NCI-H1694 treated with DMSO at 0.1 percent for 48 hours (cell line): ENCODE data around the gene SFXN5.
"Not testable (repeated sequence)": the region's sequence is repeated elsewhere in the genome, so short reads cannot be mapped to it uniquely, and the experiment has no call there.

Experiments
- DNase-seq: peaks from one replicate; lab custom pipeline; 2025; lab: John Stamatoyannopoulos, UW

Gene SFXN5, protein sequence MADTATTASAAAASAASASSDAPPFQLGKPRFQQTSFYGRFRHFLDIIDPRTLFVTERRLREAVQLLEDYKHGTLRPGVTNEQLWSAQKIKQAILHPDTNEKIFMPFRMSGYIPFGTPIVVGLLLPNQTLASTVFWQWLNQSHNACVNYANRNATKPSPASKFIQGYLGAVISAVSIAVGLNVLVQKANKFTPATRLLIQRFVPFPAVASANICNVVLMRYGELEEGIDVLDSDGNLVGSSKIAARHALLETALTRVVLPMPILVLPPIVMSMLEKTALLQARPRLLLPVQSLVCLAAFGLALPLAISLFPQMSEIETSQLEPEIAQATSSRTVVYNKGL

DNA sequence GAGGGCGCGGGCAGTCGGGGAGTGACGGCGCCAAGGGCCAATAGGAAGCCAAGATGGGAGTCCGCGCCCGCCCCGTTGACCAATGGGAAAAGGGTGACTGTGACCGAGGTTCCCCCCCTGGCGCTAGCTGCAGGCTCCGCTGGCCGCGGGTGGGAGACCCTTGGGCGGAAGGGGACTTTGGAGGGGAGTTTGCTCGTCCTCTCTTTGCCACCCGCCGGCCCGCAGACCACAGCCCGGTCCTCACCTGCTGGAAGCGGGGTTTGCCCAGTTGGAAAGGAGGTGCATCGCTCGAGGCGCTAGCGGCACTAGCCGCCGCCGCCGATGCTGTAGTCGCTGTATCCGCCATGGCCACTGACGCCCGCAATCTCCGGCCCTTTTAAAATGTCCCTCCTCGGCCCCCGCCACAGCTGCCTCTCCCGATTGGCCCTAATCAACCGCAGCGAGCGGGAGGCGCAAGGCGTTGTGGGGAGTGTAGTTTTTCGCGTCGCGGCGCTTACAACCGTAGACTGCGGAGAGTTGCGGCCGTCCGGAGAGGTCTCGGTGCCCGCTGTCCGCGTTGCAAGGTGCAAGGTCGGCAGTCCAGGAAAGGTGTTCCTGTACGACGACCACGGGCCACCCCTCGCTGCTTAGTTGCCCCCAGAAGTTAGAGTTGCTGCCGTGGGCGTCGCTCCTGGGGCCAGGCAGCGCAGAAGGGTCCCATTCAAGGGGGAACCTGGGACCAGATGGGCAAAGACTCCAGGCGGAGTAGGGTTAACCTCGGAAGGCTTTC, at the start of gene SFXN5:
Gene SFXN5 (minus strand): TSS at position 353 of the 769 bp plus-strand sequence. CDS start 7 bp downstream, at position 346.
- DNase-seq: peak; percentile 87

DNA sequence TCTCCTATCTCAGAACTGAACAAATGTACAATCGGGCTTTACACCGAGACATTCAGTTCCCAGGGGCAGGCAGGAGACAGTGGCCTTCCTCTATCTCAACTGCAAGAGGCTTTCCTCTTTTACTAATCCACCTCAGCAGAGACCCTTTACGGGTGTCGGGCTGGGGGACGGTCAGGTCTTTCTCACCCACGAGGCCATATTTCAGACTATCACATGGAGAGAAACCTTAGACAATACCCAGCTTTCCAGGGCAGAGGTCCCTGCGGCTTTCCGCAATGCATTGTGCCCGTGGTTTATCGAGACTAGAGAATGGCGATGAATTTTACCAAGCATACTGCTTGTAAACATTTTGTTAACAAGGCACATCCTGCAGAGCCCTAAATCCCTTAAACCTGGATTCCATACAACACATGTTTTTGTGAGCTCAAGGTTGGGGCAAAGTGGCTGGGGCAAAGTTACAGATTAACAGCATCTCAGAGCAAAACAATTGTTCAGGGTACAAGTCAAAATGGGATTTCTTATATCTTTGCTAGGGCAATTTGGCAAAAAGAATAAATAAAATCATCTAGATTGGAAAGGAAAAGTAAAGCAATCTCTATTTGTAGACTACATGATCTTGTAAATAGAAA, 48.2 kb upstream of the SFXN5 start:
- DNase-seq: not testable (repeated sequence)

DNA sequence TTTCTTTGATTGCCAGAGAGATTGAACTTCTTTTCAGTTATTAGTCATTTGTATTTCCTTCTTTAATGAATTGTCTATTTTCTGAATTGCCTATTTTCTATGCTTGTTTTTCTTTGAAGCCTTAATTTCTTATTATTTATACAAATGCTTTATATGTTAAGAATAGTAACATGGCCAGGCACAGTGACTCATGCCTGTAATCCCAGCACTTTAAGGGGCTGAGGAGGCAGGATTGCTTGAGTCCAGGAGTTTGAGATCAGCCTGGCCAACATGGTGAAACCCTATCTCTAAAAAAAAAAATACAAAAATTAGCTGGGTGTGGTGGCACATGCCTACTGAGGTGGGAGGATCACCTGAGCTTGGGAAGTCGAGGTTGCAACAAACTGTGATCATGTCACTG, 45.9 kb upstream of the SFXN5 start:
- no peak for DNase-seq

DNA sequence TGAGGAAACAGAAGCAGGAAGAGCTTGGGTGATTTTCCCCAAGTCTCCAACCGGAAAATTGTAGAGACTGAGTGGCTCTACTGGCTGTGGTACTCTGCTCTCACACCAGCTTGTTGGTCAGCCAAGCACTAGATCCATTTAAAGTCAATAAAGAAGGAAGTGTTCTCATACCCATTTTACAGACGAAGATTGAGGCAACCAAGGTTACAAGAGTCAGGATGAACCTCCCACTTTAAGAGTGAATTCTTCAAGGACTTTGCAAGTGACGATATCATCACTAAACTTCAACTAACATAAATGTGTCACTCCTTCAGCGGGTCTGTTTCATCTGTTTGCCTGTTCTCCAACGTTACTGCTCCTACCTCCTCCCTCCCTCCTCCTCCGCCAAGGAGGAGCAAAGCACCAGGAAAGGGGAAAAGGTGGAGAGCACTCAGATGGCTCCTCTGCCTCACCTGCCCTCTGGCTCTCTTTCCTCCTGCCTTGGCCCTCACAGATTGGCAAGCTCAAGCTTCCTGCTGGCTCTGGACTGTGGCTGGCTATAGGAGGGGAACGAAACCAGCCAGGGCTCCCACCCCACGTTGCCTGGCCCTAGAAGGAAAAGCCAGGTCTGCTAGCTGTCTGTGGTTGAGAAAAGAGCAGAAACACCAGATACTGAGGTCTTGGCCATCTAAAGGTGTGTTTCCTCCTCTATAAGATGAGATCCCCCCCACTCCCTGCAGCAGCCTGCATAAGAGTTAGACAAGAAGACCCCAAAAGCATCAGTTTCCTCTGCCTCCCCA, 44.9 kb upstream of the SFXN5 start:
- DNase-seq: no peak

DNA sequence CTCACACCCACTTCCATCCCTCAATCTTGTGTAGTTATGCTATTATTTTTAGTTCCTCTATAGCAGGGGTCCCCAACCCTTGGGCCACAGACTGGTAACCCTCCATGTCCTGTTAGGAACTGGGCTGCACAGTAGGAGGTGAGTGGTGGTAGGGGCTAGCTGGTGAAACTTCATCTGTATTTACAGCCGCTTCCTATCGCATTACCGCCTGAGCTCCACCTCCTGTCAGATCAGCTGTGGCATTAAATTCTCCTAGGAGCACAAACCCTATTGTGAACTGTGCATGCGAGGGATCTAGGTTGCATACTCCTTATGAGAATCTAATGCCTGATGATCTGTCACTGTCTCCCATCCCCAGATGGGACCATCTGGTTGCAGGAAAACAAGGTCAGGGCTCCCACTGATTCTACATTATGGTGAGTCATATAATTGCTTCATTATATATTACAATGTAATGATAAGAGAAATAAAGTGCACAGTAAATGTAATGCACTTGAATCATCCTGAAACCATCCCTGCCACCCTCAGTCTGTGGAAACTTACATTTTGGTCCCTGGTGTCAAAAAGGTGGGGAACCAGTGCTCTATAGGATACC, 42.9 kb upstream of the SFXN5 start:
- no peak for DNase-seq

DNA sequence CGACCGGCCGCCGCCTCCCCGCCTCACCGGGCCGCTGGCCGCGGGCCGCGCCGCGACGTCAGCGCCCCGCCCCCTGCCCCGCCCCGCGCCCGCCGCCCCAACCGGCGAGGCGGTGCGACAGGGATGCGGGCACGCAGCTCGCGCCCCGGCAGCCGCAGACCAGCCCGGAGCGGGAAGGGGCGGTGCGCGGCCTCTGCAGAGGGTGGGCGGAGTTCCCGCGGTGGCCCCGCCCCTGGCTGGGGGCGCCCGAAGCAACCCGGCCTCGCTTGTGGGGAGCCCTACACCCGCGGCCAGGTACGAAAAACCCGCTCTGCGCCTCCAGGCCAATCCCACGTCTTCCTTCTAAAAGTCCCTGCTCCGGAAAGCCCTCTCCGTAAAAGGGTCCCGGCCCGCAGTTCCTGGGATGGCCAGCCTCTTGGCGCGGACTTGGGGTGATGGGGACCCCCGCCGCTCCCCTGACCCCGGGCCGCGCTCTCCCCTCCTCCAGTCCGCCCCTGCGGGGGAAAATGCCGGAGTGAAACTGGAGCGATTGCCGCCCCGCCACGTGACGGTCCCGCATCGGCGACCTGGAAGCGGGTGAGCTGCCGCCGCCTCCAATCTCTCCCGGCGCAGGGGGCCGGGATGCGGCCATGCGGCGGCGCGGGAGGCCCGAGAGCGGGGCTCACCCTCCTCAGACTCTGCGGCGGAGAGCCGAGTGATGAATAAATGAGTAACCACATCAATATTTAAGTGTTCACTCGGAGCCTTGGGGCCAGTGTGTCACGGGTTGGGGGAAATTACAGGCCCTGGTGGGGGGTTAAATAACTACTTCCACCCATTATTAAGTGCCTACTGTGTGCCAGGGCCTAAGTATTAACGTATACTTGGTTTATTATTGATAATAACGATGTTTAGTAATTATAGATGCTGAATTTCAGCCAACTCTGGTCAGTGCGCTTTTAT, 41.7 kb upstream of the SFXN5 start, which contains the start of gene RAB11FIP5:
Gene RAB11FIP5 (minus strand): TSS at position 36 of the 942 bp plus-strand sequence. CDS start 171 bp downstream, outside the sequence.
- DNase-seq: peak; percentile 36

DNA sequence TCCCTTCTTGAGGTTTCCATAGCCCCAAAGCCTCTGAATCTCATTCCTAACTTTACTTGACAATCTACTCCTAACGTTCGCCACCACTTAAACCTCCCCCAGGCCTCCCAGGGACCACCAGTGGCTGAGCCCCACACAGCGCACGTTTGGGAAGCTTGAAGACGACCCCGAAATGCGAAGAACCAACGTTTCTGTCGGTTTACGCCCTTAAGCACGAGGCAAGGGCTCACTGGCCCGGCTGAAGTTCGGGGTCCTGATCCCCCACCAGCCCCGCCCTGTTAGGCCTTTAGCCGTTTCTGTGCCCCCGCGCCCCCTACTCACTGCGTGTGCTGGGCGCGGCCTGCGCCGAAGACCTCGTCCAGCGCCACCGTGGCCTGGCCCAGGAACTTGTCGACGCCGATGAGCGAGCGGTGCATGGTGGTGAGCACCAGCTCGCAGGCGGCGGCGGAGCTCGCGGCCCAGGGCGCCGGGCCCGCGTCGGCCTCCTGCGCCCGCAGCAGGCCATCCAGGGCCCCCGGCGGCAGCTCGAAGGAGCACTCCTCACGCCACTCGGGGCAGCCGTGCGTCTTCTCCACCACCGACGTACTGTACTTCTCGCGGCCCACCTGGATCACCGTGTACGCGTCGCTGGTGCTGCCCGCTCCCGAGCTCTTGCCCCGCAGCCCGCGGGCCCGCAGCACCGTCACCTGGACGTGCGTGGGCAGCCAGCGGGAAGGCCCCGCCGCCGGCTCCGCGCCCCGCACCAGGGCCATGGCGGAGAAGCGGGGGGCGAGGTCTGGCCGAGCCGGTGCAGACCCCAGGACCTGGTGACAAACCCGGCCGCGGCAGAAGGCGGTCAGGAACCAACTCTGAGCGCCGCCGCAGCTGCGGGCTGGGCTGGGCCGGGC, 40.8 kb upstream of the SFXN5 start:
- no peak for DNase-seq

DNA sequence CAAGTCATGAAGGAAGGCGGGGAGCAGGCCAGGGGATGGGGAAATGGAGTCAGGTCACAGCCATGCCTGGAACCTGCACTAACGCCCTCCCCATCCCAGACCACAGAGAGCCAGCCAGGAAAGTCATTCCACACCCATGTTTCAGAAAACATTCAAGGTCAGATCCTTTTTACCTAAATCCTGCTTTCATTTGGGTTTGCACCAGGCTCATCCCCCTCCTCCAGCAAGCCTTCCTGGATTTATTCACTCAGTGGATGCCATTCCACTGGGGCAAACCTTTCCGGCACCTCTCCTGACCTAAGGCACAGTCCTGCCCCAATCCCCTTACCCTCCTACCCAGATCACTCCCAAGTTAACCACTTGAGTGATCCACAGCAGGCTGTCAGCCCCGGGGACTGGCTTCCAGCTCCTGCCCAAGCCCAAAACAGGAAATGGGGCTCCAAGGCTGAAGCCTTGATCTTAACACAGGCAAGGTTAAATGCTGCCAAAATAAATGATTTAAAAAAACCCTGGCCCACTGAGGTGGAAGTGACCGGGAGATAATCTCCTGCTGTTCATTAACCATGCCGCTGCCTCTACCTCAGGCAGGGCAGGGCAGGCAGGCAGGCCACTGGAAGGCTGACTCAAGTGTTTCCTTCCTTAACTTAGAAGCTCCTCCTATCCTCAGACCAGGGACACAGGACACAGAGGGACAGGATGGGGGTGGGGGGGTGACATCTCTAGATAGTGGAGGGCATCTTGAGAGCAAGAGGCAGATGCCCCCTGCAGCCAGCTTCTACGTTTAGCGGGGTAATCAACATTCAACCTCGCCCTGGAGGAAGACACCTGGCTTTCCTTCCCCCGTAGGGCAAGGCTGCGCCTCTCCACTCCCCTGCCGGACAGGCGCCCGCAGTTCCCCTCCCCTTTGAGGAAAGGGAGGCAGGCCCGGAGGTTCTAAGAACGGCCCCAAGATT, 39.8 kb upstream of the SFXN5 start:
- DNase-seq: peak; percentile 15

DNA sequence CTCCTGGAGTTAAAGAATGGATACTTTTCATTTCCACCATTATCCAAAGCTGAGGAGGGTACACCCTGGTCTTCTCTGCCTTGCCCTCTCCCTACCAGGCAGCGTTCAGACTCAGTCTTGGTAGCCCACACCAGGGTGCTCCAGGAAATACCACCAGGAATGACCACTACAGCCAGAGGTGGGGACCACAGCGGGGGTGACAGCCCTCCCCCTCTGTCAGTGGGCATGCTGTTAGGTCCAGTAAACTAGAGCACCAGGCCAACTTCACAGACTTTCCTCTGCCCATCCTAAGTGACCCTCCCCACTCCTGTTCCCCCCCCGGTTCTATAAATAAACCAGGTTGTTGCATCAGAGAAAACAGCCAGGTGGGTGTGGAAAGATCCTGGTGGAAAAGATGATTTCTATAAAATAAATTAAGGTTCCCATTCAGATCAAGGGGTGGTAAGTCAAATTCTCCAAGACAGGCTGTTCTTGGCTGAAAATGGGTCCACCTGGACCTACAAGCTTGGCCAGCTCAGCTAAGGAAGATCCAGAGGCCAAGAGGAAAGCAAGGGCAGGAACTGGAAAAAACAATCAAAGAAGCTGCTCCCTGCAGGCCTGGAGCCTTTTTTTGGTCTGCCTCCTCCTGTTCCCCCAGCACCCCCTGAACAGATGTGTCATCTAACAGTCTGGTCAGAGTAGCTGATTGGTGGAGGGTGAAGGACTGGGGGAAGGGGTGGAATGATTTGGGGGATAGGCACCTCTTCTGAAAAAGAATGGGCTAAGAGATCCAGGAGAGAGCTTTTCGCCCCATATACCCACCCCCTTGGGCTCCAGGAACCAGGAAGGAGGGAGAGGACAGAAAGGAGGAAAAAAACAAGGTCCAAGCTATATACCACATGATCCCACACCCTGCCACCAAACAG, 38.9 kb upstream of the SFXN5 start:
- DNase-seq: no peak

DNA sequence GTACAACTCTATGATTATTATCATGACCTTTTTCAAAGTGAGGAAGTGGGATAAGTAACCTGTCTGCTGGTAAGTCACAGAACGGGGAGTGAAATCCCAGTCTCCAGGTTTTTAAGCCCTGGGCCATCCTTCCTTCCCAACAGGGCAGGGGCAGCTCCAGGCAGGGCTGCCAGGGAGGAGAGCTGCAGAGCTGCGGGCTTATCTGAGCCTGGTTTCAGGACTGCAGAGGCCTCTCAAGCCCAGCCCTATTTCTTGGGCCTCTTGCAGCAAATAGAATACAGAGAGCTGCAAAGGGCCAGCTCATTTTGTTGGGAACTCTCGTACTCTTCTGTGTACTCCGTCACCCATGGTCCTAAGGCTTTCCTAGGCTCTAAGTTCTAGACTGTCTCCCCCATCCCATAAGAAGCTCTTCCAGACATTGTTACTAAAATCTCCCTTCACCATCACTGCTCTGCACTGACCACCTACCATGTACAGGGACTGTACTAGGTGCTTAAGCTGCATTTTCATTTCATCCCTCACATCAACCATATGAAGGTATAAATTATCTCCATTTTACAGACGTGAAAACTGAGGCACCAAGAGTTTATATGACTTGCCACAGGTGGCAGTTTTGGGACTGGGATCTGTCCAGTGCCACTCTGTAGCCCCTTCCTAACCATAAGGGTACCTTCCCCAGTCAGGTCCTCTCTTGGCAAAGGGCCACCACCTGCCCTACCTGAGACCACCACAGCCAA, 38.1 kb upstream of the SFXN5 start:
- DNase-seq: no peak

DNA sequence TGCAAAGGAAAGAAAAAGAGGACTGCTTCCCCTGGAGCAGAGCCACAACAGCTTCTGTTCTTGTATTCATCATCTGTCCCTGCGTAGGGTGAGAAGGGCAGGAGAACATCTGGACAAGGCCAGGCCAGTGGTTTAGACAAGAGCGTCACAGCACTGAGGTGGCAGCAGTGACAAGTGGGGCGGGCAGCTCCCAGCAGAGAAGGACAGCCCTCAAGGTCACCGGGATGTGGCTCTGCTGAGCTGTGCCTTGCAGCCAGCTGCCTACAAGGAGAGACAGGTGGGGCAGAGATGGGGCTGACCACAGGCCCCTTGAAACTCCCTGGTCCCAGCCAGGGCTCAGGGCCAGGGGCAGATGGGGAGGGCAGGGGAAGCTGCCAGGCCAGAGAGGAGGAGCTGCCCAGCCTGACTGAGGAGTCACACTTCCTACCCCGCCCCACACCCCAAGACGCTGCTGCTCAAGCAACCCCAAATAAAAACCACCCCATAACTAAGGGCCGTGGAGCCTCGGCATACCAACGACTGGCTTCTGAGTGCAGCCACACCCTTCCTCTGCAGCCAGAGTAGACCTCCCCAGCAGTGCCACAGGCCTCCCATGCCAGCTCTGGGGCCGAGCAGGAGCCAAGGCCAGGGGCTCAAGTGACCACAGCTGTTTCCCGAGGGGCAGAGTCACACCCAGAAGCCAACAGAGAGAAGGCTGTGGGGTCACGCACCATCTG, 35.9 kb upstream of the SFXN5 start:
- DNase-seq: no peak

DNA sequence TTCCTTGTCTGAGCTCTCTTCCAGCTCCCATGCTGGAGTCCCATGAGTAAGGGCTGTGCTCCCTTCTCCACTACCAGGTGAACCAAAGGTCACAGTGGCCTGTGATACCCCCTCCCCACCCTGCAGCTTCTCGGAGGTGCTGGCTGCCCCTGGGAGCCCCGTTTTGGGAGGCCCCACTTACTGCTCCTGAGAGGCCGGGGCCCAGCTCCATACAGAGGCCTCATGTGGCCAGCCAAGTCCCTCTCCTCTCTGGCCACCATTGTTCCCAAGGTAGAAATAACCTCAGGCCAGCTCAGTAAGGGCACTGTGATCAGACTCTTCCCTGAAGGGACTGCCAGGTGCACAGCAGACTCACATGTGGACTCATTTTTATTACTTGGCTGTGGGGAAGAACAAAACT, 35.3 kb upstream of the SFXN5 start:
- no peak for DNase-seq

DNA sequence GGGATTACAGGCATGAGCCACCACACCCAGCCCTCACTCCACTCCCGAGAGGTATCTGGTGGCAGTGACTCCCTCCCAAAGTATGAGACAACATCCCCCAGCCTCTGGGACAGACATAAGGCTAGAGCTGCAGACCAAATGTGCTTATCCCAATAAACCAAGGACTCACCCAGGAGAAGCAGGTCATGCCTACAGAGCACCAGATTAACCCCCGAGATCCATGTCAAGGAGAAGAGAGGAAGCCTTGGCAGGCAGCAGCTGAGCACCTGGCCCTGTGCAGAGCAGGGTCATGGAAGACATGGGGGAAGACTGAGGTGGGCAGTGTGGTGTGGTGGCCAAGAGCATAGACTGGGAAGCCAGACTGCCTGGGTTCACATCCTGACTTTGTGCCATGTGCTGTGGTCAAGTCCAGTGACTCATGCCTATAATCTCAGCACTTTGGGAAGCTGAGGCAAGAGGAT, 34.0 kb upstream of the SFXN5 start:
- DNase-seq: no peak

DNA sequence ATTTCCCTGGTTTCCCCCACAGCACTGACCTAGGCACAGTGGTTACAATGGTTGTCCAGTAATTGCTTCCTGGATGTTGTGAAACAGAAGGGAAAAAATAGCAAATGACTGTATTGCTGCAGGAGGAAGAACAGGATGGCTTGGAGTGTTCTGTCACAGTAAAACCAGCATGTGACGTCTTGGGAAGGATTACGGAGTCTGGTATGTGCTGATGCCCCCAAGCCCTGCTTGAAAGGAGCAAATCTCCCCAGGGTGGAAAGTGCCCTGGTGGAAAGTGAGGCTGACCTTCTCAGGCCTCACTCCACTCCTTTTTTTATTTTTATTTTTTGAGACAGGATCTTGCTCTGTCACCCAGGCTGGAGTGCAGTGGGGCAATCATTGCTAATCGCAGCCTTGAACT, 33.4 kb upstream of the SFXN5 start:
- no peak for DNase-seq

DNA sequence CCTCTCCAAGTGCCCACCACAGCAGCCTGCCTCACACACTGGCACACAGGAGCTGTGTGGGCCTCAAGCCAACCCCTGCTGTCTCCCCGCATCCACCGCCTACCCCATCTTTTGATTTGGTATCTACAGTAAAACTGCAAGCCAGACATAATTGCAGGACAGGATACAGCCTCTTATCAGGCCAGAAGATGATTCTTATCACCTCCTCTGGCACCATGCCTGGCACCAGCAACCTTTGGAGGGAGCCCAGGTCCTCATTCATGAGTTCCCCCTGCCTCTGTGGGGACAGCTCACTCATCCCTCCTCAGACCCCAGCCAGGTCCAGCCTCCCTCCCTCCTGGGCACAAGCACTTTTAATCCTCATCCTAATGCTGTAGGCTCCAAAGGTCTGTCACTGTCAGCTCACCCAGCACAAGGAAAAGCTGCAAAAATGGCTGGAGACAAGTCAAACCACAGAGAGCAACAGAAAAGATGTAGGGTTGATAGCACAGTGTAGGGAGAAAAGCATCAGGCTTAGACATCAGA, 31.6 kb upstream of the SFXN5 start:
- DNase-seq: no peak
